Natural killer cell treated with Interleukin-12 subunit alpha and Interleukin-12 subunit beta and Interleukin-15 and Interleukin-18, amount 100 ng/mL, for 72 hours (primary cell): Measurements from ENCODE around the gene NR6A1. TPM values are rescaled to one million over a fixed set of nuclear protein-coding genes. Genes with fewer than 3 reads are reported as not detected.
A peak's percentile ranks its signal among the peaks of the same experiment; 100 is the strongest.

Experiments used
- ATAC-seq, 2 donors: fragments of 150-1000 bp; cut with Tn5 transposase in 1 of 2; sonication (Bioruptor Pico), chemical (Tn5 transposase) in 1 of 2; 2 replicates each; pipeline ENCODE4 v1.10.0; 2021
- DNase-seq: peaks from one replicate; pipeline ENCODE4 v3.0.0; 2022; ENCODE audit warnings: low spot score
- H3K27ac Mint-ChIP-seq, 2 donors: 1 replicate in 1 of 2; 2 replicates in 1 of 2; pipeline ENCODE4 v1.8.0; 2022; ENCODE audit warnings: mixed read lengths in 2 of 2, mild to moderate bottlenecking in 1 of 2, moderate library complexity in 1 of 2
- H3K27me3 Mint-ChIP-seq, 2 donors: 1 replicate in 1 of 2; 2 replicates in 1 of 2; pipeline ENCODE4 v1.8.0; 2022; ENCODE audit warnings: mixed read lengths in 2 of 2
- H3K36me3 Mint-ChIP-seq: one replicate; pipeline ENCODE4 v1.8.0; 2022; ENCODE audit warnings: mixed read lengths
- H3K4me1 Mint-ChIP-seq, 2 donors: 1 replicate in 1 of 2; 2 replicates in 1 of 2; pipeline ENCODE4 v1.8.0; 2022; ENCODE audit warnings: low read depth in 2 of 2, mixed read lengths in 2 of 2, mild to moderate bottlenecking in 1 of 2
- H3K4me3 Mint-ChIP-seq: one replicate; pipeline ENCODE4 v1.8.0; 2022; ENCODE audit warnings: mixed read lengths
- H3K9me3 Mint-ChIP-seq: 2 replicates; pipeline ENCODE4 v1.8.0; 2022; ENCODE audit warnings: mixed read lengths
- total RNA-seq, 2 donors: library from RNA; stranded (reverse); gene quantifications; one replicate each; pipeline ENCODE4 v1.2.3, GENCODE V29; 2022

NR6A1 gene
- total RNA-seq, 2 donors from 2014 or later, result 2.0 to 3.8 TPM

DNA sequence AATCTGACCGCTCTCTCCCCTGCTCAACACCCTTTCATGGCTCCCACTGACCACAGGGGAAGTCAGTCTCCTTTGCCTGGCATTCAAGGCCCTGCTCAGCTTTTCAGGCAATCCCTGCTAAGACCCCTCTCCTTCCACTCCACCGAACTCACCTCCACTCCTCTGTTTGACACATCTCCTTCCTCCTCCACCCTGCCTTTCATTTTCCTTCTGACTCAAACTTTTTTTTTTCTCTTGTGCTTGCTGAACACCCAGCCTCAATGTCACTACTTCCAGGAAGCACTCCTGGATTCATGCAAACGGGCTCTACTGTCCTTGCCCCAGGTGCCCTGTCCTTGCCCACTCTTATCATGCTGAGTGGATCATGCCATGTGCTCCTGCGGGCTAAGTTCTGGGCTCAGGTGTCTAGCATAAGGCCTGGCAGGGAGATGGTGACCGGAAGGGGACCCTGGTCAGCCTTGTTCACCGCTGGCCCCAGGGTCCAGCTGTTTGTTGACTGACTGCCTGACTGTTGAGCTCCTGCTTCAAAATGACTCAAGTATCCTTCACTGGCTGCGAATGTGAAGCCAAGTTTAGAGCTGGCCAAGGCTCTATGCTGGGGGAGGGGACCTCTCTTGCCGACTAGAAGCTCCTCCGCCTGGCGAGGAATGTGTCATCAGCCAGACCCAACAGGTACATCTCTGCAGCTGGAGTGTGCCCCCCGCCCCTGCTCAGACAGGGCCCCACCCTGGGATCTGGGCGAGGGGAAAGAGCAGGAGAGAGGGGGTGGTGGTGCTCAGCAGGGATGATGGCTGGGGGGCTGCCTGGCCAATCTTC lies 270.1 kb downstream of the NR6A1 start:
- no peak overlapping the region for H3K4me3 Mint-ChIP-seq
- DNase-seq, result no peak
- H3K27ac Mint-ChIP-seq, result no peak overlapping the region
- peaks cover 17 to 19% of the 10 kb centered on the region in 2 donors for H3K27me3 Mint-ChIP-seq
- H3K36me3 Mint-ChIP-seq, result peaks cover 7% of the 10 kb centered on the region
- H3K4me1 Mint-ChIP-seq, result peaks cover 16 to 21% of the 10 kb centered on the region in 2 donors
- no peaks in the 10 kb centered on the region for H3K9me3 Mint-ChIP-seq
- no peak for ATAC-seq

- no peaks in the 10 kb centered on the region for H3K9me3 Mint-ChIP-seq
- DNase-seq (no peak), ATAC-seq (no peak)
- no peak overlapping the region for H3K27ac Mint-ChIP-seq
- peaks cover 7% of the 10 kb centered on the region for H3K36me3 Mint-ChIP-seq
- H3K4me3 Mint-ChIP-seq, result no peak overlapping the region
- peaks cover 19 to 28% of the 10 kb centered on the region in 2 donors for H3K4me1 Mint-ChIP-seq
- peaks cover 16 to 17% of the 10 kb centered on the region in 2 donors for H3K27me3 Mint-ChIP-seq
Measured at GRCh38 chr9:124500028-124500795, 270.9 kb downstream of the NR6A1 start.

GRCh38 chr9:124499216-124499615 lies 271.9 kb downstream of the NR6A1 start:
- Mint-ChIP-seq H3K4me3 (no peak overlapping the region), H3K9me3 (no peaks in the 10 kb centered on the region)

DNA sequence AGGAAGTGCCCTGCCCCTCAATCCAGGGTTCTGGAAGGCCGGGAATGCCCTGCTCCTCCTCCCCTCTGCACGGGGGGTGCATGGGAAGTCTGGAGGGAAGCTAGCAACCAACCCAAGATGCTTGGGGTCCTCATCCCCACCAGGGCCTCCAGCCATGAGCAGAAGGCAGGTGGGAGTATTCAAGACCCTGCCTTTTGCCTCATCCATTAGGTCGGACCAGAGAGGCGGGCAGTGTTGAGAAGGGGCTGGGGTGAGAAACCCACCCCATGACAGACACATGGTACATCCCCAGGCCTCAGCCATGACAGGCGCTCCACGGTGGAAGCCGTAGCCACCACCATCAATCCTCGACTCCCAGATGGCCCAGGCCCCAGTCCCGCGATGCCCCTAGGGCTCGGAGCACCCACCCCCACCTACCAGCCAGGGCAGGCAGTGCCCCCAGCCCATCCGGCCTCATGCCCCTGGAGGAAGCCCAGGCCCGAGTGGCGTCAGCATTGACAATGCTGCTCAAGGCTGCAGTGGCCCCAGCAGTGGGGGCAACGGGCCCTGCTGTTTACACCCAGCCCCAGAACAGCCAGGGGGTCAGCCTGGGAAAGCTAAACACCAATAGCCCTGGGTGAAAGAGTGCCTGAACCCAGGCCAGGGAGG lies 272.5 kb downstream of the NR6A1 start:
- Mint-ChIP-seq H3K4me1 (peaks cover 13 to 24% of the 10 kb centered on the region in 2 donors), H3K4me3 (no peak overlapping the region), H3K27me3 (peaks cover 9 to 10% of the 10 kb centered on the region in 2 donors), H3K36me3 (peaks cover under 1% of the 10 kb centered on the region), H3K9me3 (no peaks in the 10 kb centered on the region), H3K27ac (no peak overlapping the region)
- no peak for DNase-seq
- no peak for ATAC-seq

More at GRCh38 chr9:124499216-124499615, 271.9 kb downstream of the NR6A1 start:
- no peak for ATAC-seq
- H3K36me3 Mint-ChIP-seq, result peaks cover 6% of the 10 kb centered on the region
- H3K4me1 Mint-ChIP-seq, result peaks cover 19 to 29% of the 10 kb centered on the region in 2 donors
- no peak for DNase-seq
- H3K27me3 Mint-ChIP-seq, result peaks cover 14 to 16% of the 10 kb centered on the region in 2 donors
- H3K27ac Mint-ChIP-seq, result no peak overlapping the region

- Mint-ChIP-seq H3K4me3 (no peak overlapping the region), H3K36me3 (no peaks in the 10 kb centered on the region), H3K4me1 (peaks cover 12 to 23% of the 10 kb centered on the region in 2 donors), H3K27ac (no peak overlapping the region), H3K27me3 (peaks cover 8% of the 10 kb centered on the region in 2 donors), H3K9me3 (no peaks in the 10 kb centered on the region)
- no peak for ATAC-seq
- DNase-seq, result no peak
Measured at GRCh38 chr9:124498040-124498439, 273.1 kb downstream of the NR6A1 start.

GRCh38 chr9:124497441-124497840 lies 273.7 kb downstream of the NR6A1 start:
- Mint-ChIP-seq H3K27ac (no peak overlapping the region), H3K36me3 (no peaks in the 10 kb centered on the region), H3K27me3 (peaks cover 8% of the 10 kb centered on the region in 2 donors), H3K4me3 (no peak overlapping the region), H3K9me3 (no peaks in the 10 kb centered on the region), H3K4me1 (peaks cover 12 to 23% of the 10 kb centered on the region in 2 donors)
- DNase-seq (no peak), ATAC-seq (no peak)

- Mint-ChIP-seq H3K36me3 (no peaks in the 10 kb centered on the region), H3K27me3 (peaks cover 8% of the 10 kb centered on the region in 2 donors), H3K4me1 (peaks cover 12 to 23% of the 10 kb centered on the region in 2 donors), H3K4me3 (no peak overlapping the region), H3K27ac (peak overlapping the region in 1 of 2 donors; percentile 43), H3K9me3 (no peaks in the 10 kb centered on the region)
- DNase-seq (no peak), ATAC-seq (no peak)
Measured at GRCh38 chr9:124496463-124496862, 274.6 kb downstream of the NR6A1 start.

DNA sequence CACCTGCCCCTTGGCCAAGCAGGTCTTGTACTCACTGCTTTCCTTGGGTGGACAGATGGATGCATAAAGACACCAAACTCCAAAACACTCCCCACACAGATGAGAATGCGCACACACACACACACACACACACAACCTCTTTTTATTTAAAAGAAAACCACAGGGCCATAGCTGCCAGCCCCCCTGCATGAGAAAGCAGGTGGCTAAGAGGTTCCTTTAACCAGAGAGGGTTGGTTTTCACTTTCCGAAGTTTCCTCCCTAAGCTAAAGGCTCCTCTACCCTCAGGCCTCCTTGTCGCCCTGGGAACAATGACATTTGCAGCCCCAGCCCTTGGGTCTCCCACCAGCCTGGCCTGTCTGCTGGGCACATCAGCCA lies 275.0 kb downstream of the NR6A1 start:
- Mint-ChIP-seq H3K4me1 (peaks cover 12 to 23% of the 10 kb centered on the region in 2 donors), H3K4me3 (no peak overlapping the region), H3K36me3 (no peaks in the 10 kb centered on the region), H3K9me3 (no peaks in the 10 kb centered on the region), H3K27me3 (peaks cover 8% of the 10 kb centered on the region in 2 donors), H3K27ac (peak overlapping the region in 1 of 2 donors; percentile 43)
- no peak for ATAC-seq
- DNase-seq, result no peak

DNA sequence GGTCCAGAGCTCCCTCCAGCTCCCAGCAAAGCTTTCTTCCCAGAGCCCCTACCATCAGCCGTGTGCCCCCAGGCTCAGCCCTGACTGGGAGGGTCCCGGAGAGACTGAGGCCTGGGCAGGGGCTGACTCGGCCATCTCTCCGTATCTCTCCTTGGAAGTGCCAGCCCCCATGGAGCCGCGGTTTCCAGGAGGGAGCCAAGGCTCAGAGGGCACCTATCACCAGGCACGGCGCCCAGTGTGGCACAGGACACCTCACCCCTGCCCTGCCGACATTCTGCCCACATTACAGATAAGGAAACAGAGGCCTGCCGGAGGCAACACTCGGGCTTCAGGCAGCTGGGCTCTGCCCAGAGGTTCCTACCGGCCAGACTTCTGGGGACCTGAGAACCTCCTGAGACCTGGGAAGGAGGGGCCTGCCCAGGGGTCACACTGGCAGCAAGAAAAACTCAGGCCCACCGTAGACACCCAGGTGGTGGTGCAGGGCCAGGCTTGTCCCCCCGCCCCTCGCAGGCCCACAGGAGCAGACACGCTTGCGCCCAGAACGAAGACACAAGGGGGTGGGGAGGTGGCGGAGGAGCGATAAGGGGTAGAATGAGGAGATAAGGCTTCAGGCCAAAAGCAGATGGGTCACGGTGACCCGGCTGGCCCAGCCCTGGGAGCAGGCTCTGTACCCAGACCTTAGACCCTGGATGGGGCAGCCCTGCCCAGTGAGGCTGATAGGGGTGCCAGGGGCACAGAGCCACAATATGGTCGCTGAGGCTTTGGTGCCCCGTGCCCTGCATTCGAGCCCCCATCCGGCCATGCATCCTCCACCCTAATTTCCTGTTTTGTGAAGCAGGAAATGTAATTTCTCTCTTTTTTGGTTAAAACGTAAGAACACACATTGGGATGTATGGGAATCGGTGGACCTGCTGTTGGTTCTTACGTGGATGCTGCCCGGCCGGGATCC lies 275.7 kb downstream of the NR6A1 start:
- peak overlapping the region in 1 of 2 donors; percentile 43 for H3K27ac Mint-ChIP-seq
- ATAC-seq, result no peak
- peaks cover 3 to 8% of the 10 kb centered on the region in 2 donors for H3K27me3 Mint-ChIP-seq
- no peaks in the 10 kb centered on the region for H3K9me3 Mint-ChIP-seq
- no peaks in the 10 kb centered on the region for H3K36me3 Mint-ChIP-seq
- no peak for DNase-seq
- H3K4me3 Mint-ChIP-seq, result no peak overlapping the region
- peaks cover 7 to 19% of the 10 kb centered on the region in 2 donors for H3K4me1 Mint-ChIP-seq

GRCh38 chr9:124493794-124494479 lies 277.2 kb downstream of the NR6A1 start:
- DNase-seq, result no peak
- ATAC-seq, result no peak
- Mint-ChIP-seq H3K4me1 (peaks cover 7 to 19% of the 10 kb centered on the region in 2 donors), H3K27me3 (peaks cover 0 to 3% of the 10 kb centered on the region in 2 donors), H3K9me3 (no peaks in the 10 kb centered on the region), H3K4me3 (no peak overlapping the region), H3K27ac (no peak overlapping the region), H3K36me3 (no peaks in the 10 kb centered on the region)

- no peaks in the 10 kb centered on the region for H3K36me3 Mint-ChIP-seq
- H3K9me3 Mint-ChIP-seq, result no peaks in the 10 kb centered on the region
- peaks cover 7 to 19% of the 10 kb centered on the region in 2 donors for H3K4me1 Mint-ChIP-seq
- H3K27me3 Mint-ChIP-seq, result peaks cover 0 to 3% of the 10 kb centered on the region in 2 donors
- H3K27ac Mint-ChIP-seq, result no peak overlapping the region
- no peak overlapping the region for H3K4me3 Mint-ChIP-seq
- no peak for ATAC-seq
- DNase-seq, result no peak
Measured at GRCh38 chr9:124493218-124493617, 277.9 kb downstream of the NR6A1 start.

- Mint-ChIP-seq H3K36me3 (no peaks in the 10 kb centered on the region), H3K4me3 (no peak overlapping the region), H3K27ac (no peak overlapping the region), H3K9me3 (no peaks in the 10 kb centered on the region), H3K27me3 (peaks cover 0 to 3% of the 10 kb centered on the region in 2 donors), H3K4me1 (peaks cover 7 to 19% of the 10 kb centered on the region in 2 donors)
- ATAC-seq (no peak), DNase-seq (no peak)
Measured at GRCh38 chr9:124492818-124493217, 278.3 kb downstream of the NR6A1 start.
